ENCODE results near the gene CST6. TPM values are rescaled to one million over a fixed set of nuclear protein-coding genes. Genes with fewer than 3 reads are reported as not detected.

Gene CST6
- total RNA-seq, 2 donors from 2014 or later, result 0.56 TPM; not detected in 1

DNA sequence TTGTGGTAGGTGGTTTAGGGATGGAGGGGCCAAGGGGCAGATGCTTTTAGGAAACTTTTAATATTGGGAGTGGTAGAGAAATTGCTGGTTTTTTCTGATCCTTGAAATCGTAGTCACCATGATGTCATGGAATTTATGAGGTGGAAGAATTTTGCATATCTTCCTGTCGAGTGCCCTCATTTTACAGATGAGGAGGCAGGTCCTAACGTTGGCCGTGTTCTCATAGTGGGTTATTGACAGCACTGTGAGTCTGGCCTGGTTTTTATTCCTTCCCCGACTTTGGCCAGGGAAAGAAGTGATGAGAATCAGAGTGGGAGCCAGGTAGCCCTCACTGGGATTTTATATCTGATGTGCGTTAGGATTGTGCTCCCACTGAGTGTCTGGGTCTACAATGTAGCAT, 49.5 kb downstream of the CST6 start:
- intact Hi-C loops (cut with DNase I), result no loop called here
- no peak for DNase-seq (ENCODE audit: low spot score)

DNA sequence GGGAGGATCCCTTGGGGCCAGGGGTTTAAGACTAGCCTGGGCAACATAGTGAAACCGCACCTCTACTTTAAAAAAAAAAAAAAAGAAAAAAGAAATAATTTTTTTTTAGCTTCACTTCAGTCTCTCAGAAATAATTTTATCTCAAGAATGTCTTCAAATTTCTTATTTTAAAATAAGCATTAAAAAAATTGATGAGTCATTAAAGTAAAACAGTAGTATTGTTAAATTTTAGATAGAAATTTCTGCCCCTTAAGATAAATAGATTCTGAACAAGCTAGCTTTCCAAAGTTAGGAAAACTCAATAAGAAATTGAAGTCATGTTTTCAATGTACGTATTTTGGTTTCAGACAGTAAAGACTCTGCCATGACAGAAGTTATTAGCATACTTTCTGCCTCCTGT, 50.6 kb downstream of the CST6 start:
- no peak for DNase-seq (ENCODE audit: low spot score)
- intact Hi-C loops (cut with DNase I), result no loop called here

Other genes with a start within 250 kb of the CST6 start
- gene AP5B1, start 231.0 kb upstream of the CST6 start, total RNA-seq, result 10 to 100 TPM; 10.7 to 15.3 TPM
- gene OVOL1, start 224.9 kb upstream of the CST6 start, total RNA-seq, result not detected
- under 1 TPM; 0.52 to 0.65 TPM for gene SNX32, start 178.0 kb upstream of the CST6 start, total RNA-seq
- gene CFL1, start 153.8 kb upstream of the CST6 start, total RNA-seq, result 100 to 1,000 TPM; 697 to 707 TPM
- gene MUS81, start 151.6 kb upstream of the CST6 start, total RNA-seq, result 10 to 100 TPM; 41.8 to 48.2 TPM
- 100 to 1,000 TPM; 111 to 131 TPM for gene EFEMP2, start 139.2 kb upstream of the CST6 start, total RNA-seq
- 1 to 10 TPM; 1.4 to 1.8 TPM for gene CTSW, start 132.2 kb upstream of the CST6 start, total RNA-seq
- gene FIBP, start 123.5 kb upstream of the CST6 start, total RNA-seq, result 10 to 100 TPM; 39.7 to 40.8 TPM
- gene CCDC85B, start 121.3 kb upstream of the CST6 start, total RNA-seq, result 10 to 100 TPM; 31.8 to 36.7 TPM
- 10 to 100 TPM in 1 of 2 donors, 1 to 10 TPM in 1; 7.4 to 38.7 TPM for gene FOSL1, start 111.6 kb upstream of the CST6 start, total RNA-seq
- gene C11orf68, start 92.9 kb upstream of the CST6 start, total RNA-seq, result 10 to 100 TPM; 35.7 to 36.0 TPM
- 10 to 100 TPM; 76.0 to 92.2 TPM for gene DRAP1, start 92.6 kb upstream of the CST6 start, total RNA-seq
- gene TSGA10IP, start 66.5 kb upstream of the CST6 start, total RNA-seq, result not detected
- 10 to 100 TPM; 41.1 to 46.2 TPM for gene SART1, start 50.3 kb upstream of the CST6 start, total RNA-seq
- gene EIF1AD, start 9.9 kb upstream of the CST6 start, total RNA-seq, result 10 to 100 TPM; 24.8 to 24.9 TPM
- 100 to 1,000 TPM; 115 to 119 TPM for gene BANF1, start 9.5 kb upstream of the CST6 start, total RNA-seq
- gene CATSPER1, start 14.5 kb downstream of the CST6 start, total RNA-seq, result 1 to 10 TPM in 1 of 2 donors, under 1 TPM in 1; 0.24 to 1.1 TPM
- 1 to 10 TPM in 1 of 2 donors, under 1 TPM in 1; 0.74 to 1.2 TPM for gene GAL3ST3, start 37.2 kb downstream of the CST6 start, total RNA-seq
- gene SF3B2, start 40.4 kb downstream of the CST6 start, total RNA-seq, result 100 to 1,000 TPM; 117 to 140 TPM
- gene PACS1, start 58.3 kb downstream of the CST6 start, total RNA-seq, result 10 to 100 TPM; 65.1 to 84.1 TPM
- gene KLC2, start 245.7 kb downstream of the CST6 start, total RNA-seq, result 10 to 100 TPM; 30.1 to 41.3 TPM

All from posterior vena cava (tissue), 2 donors.